ENCODE measurements around the gene PDAP1.
"Not testable (repeated sequence)": the region's sequence is repeated elsewhere in the genome, so short reads cannot be mapped to it uniquely, and the experiment has no call there.

PDAP1 gene

DNA sequence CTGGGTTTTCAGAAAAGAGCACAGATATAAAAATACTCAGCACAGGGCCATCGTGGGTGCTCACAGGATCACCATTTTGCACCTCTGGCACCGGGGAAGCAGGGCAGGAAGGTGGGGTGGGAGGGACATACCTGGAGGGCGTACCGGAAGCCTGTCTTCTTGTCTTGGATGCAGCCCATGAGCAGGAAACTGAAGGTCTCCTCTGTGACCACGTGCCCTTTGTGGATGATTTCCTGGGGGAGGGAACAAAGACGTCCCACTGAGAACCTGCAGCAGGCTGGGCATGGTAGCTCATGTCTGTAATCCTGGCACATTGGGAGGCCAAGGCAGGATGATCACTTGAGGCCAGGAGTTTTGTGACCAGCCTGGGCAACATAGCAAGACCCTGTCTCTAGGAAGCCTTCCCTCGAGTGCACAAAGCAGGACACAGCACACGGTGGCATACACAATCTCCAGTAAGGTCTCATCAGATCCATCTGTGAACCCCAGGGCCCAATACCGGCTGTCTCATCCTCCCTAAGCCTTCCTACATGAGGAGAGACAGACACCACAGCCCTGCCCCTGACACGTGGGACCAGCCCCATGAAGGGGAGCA lies 20.7 kb upstream of the PDAP1 start:
- H3K4me1 ChIP-seq (ENCODE audit: control insufficient read depth in 2 of 2, insufficient read depth in 2 of 2, low read length in 2 of 2), result no peaks in the 10 kb centered on the region
- H3K9me3 ChIP-seq (ENCODE audit: control insufficient read depth in 2 of 2, low read length in 2 of 2), result no peaks in the 10 kb centered on the region
- no peaks in the 10 kb centered on the region for H3K27me3 ChIP-seq (ENCODE audit: control insufficient read depth in 2 of 2, insufficient read depth in 2 of 2, low read length in 2 of 2)
- no peak overlapping the region for H3K4me3 ChIP-seq (ENCODE audit: low read length in 2 of 2)
- peaks cover 44 to 45% of the 10 kb centered on the region in 2 donors for H3K36me3 ChIP-seq (ENCODE audit: control insufficient read depth in 2 of 2, insufficient read depth in 2 of 2, low read length in 2 of 2)
- H3K27ac ChIP-seq (ENCODE audit: low read depth in 2 of 2, low read length in 2 of 2), result no peak overlapping the region
- no peak overlapping the region for H3K9ac ChIP-seq (ENCODE audit: low read depth in 1 of 2, low read length in 2 of 2)

DNA sequence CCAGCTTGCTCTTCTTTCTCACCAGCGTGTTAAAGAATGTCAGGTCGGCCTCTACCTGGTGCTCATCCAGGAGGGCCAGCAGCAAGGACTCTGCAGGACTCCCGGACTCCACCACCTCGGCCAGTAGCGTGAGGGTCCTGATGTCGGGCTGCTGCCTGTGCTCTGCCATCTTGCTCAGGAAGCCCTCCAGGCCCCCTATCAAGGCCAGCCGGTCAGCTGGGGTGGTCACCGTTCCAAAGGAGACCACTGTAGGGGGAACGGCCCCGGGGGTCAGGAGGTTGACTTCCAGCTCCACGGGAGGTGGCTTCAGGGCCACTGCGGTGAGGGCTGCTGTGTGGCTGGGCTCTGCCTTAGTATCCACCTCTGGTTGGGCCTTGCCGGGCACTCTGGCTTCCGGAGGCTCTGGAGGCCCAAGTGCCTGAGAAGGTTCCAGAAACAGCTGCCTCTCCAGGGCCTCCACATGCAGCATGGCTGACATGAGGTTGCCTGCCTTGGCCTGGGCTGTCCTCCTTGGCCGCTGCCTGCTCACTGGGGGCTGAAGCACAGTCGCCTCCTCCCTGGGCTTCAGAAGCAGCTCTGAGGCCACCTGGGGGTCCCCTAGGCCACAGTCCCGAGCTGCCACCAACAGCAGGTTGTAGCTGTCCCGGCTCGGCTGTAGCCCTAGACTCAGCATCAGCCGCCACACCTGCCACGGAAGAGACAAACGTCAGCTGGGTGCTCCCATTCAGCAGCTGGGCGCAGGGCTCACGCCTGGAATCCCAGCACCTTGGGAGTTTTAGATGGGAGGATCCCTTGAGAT lies 16.7 kb upstream of the PDAP1 start:
- peaks cover 0 to 3% of the 10 kb centered on the region in 2 donors for H3K4me1 ChIP-seq (ENCODE audit: control insufficient read depth in 2 of 2, insufficient read depth in 2 of 2, low read length in 2 of 2)
- H3K9ac ChIP-seq (ENCODE audit: low read depth in 1 of 2, low read length in 2 of 2), result no peak overlapping the region
- H3K27me3 ChIP-seq (ENCODE audit: control insufficient read depth in 2 of 2, insufficient read depth in 2 of 2, low read length in 2 of 2), result no peaks in the 10 kb centered on the region
- no peak overlapping the region for H3K4me3 ChIP-seq (ENCODE audit: low read length in 2 of 2)
- peaks cover 43 to 44% of the 10 kb centered on the region in 2 donors for H3K36me3 ChIP-seq (ENCODE audit: control insufficient read depth in 2 of 2, insufficient read depth in 2 of 2, low read length in 2 of 2)
- H3K27ac ChIP-seq (ENCODE audit: low read depth in 2 of 2, low read length in 2 of 2), result no peak overlapping the region
- H3K9me3 ChIP-seq (ENCODE audit: control insufficient read depth in 2 of 2, low read length in 2 of 2), result no peaks in the 10 kb centered on the region

DNA sequence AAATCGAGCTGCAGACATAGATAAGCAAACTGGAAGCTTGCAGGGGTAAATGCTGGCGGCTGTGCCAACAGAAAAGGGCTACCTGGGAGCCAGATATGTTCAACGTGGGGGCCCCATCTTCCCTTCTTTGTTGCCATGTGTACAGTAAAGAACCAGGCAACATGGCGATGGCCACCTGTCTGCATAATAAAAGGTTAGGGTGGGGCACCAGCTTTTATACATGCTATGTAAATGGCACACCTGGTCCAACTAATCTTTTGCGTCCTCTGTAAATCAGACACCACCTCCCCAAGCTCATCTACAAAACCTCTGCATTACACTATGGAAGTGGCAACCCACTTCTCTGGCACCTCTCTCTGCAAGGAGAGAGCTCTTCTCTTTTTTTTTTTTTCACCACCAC lies 14.2 kb upstream of the PDAP1 start:
- no peaks in the 10 kb centered on the region for H3K27me3 ChIP-seq (ENCODE audit: control insufficient read depth in 2 of 2, insufficient read depth in 2 of 2, low read length in 2 of 2)
- H3K36me3 ChIP-seq (ENCODE audit: control insufficient read depth in 2 of 2, insufficient read depth in 2 of 2, low read length in 2 of 2), result peaks cover 52% of the 10 kb centered on the region in 2 donors
- H3K9ac ChIP-seq (ENCODE audit: low read depth in 1 of 2, low read length in 2 of 2), result no peak overlapping the region
- H3K4me1 ChIP-seq (ENCODE audit: control insufficient read depth in 2 of 2, insufficient read depth in 2 of 2, low read length in 2 of 2), result peaks cover 0 to 3% of the 10 kb centered on the region in 2 donors
- H3K27ac ChIP-seq (ENCODE audit: low read depth in 2 of 2, low read length in 2 of 2), result no peak overlapping the region
- H3K4me3 ChIP-seq (ENCODE audit: low read length in 2 of 2), result no peak overlapping the region
- H3K9me3 ChIP-seq (ENCODE audit: control insufficient read depth in 2 of 2, low read length in 2 of 2), result no peaks in the 10 kb centered on the region

DNA sequence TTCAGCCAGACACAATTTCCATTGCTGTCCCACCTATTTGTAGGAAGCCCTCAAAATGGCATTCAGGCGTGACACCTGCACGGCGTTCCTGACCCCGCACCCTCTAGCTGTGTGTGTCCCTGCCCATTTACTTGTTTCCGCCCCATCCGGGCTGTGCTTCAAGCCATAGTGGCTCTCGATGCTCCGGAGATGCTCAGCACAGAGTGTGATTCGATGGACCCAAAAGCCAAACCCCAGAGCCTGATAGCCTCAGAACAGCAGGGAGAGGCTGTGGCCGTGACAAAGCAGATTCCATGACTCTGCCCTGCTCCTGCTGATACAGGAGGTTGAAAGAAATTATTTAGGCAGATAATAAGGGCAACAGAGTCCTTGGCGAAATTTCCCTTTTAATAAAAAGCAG lies 13.8 kb upstream of the PDAP1 start:
- Histone ChIP-seq H3K9me3 (ENCODE audit: control insufficient read depth in 2 of 2, low read length in 2 of 2) (no peaks in the 10 kb centered on the region), H3K27me3 (ENCODE audit: control insufficient read depth in 2 of 2, insufficient read depth in 2 of 2, low read length in 2 of 2) (no peaks in the 10 kb centered on the region), H3K27ac (ENCODE audit: low read depth in 2 of 2, low read length in 2 of 2) (no peak overlapping the region), H3K4me3 (ENCODE audit: low read length in 2 of 2) (no peak overlapping the region), H3K4me1 (ENCODE audit: control insufficient read depth in 2 of 2, insufficient read depth in 2 of 2, low read length in 2 of 2) (peaks cover 0 to 3% of the 10 kb centered on the region in 2 donors), H3K36me3 (ENCODE audit: control insufficient read depth in 2 of 2, insufficient read depth in 2 of 2, low read length in 2 of 2) (peaks cover 56% of the 10 kb centered on the region in 2 donors), H3K9ac (ENCODE audit: low read depth in 1 of 2, low read length in 2 of 2) (no peak overlapping the region)

DNA sequence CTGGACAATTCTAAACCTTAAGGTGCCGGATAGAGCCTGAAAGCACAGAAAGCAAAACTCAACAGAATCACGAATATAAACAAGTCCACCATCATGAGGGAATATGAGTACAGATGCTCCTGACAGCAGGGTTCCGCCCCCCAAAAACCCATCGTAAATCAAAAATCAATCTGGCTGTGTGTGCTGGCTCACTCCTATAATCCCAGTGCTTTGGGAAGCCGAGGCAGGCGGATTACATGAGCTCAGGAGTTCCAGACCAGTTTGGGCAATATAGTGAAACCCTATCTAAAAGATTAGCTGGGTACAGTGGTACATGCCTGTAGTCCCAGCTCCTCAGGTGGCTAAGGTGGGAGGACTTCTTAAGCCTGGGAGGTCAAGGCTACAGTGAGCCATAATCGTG lies 12.6 kb upstream of the PDAP1 start:
- H3K9me3 ChIP-seq (ENCODE audit: control insufficient read depth in 2 of 2, low read length in 2 of 2), result no peaks in the 10 kb centered on the region
- H3K4me3 ChIP-seq (ENCODE audit: low read length in 2 of 2), result no peak overlapping the region
- no peaks in the 10 kb centered on the region for H3K27me3 ChIP-seq (ENCODE audit: control insufficient read depth in 2 of 2, insufficient read depth in 2 of 2, low read length in 2 of 2)
- H3K27ac ChIP-seq (ENCODE audit: low read depth in 2 of 2, low read length in 2 of 2), result no peak overlapping the region
- peaks cover 67 to 68% of the 10 kb centered on the region in 2 donors for H3K36me3 ChIP-seq (ENCODE audit: control insufficient read depth in 2 of 2, insufficient read depth in 2 of 2, low read length in 2 of 2)
- H3K4me1 ChIP-seq (ENCODE audit: control insufficient read depth in 2 of 2, insufficient read depth in 2 of 2, low read length in 2 of 2), result peaks cover 0 to 3% of the 10 kb centered on the region in 2 donors
- no peak overlapping the region for H3K9ac ChIP-seq (ENCODE audit: low read depth in 1 of 2, low read length in 2 of 2)

DNA sequence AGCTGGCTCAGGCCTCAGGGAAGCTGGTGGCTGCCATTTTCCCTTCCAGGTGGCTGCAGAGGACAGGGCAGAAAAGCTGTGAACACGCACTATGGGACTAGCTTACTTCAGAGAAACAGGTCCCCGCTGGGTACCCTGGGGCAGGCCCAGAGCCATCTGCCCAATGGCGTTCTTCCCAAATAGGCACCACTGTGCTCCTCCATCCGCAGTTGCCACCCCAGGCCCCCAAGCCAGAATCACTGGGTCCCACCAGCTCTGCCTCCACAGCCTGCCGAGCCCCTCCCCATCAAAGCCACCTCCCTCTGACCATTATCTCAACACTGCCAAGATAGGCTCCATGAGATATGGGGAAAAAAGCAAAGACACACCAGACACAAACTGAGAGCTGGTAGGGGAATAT lies 11.8 kb upstream of the PDAP1 start:
- peaks cover 0 to 3% of the 10 kb centered on the region in 2 donors for H3K4me1 ChIP-seq (ENCODE audit: control insufficient read depth in 2 of 2, insufficient read depth in 2 of 2, low read length in 2 of 2)
- H3K27ac ChIP-seq (ENCODE audit: low read depth in 2 of 2, low read length in 2 of 2), result no peak overlapping the region
- no peaks in the 10 kb centered on the region for H3K9me3 ChIP-seq (ENCODE audit: control insufficient read depth in 2 of 2, low read length in 2 of 2)
- no peaks in the 10 kb centered on the region for H3K27me3 ChIP-seq (ENCODE audit: control insufficient read depth in 2 of 2, insufficient read depth in 2 of 2, low read length in 2 of 2)
- H3K9ac ChIP-seq (ENCODE audit: low read depth in 1 of 2, low read length in 2 of 2), result no peak overlapping the region
- H3K4me3 ChIP-seq (ENCODE audit: low read length in 2 of 2), result no peak overlapping the region
- peaks cover 66 to 68% of the 10 kb centered on the region in 2 donors for H3K36me3 ChIP-seq (ENCODE audit: control insufficient read depth in 2 of 2, insufficient read depth in 2 of 2, low read length in 2 of 2)

DNA sequence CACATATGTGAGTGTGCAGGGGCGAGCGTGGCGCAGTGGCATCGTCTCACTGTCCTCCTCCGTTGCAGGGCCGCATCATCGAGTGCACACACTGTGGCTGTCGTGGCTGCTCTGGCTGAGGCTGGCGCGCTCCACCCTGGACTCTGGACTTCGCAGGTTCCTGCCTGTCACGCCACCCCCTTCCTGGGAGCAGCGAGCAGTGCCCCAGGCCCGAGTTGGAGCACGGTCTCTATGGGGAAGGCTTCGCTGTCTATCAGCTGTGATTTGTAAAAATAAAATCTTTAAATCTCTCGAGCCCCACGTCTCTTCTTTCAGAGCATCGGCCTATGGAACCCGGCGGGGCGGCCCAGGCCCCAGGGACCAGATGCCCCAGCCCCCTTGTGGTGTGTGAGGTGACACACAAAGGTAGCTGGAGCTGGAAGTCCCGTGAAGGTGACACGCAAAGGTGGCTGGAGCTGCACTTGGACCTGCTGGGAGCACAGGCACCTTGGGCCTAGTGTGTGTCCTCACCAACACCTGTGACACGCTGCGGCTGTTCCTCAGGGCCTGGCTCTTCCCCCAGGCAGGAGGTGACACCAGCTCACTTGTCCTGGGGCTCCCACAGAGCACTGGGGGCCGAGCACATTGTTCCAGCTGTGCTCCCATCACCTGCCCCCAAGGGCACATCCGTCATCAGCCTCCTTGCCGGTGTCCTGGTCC lies 11.1 kb upstream of the PDAP1 start:
- no peak overlapping the region for H3K27ac ChIP-seq (ENCODE audit: low read depth in 2 of 2, low read length in 2 of 2)
- H3K36me3 ChIP-seq (ENCODE audit: control insufficient read depth in 2 of 2, insufficient read depth in 2 of 2, low read length in 2 of 2), result peaks cover 65 to 70% of the 10 kb centered on the region in 2 donors
- no peaks in the 10 kb centered on the region for H3K27me3 ChIP-seq (ENCODE audit: control insufficient read depth in 2 of 2, insufficient read depth in 2 of 2, low read length in 2 of 2)
- no peak overlapping the region for H3K9ac ChIP-seq (ENCODE audit: low read depth in 1 of 2, low read length in 2 of 2)
- no peaks in the 10 kb centered on the region for H3K9me3 ChIP-seq (ENCODE audit: control insufficient read depth in 2 of 2, low read length in 2 of 2)
- no peak overlapping the region for H3K4me3 ChIP-seq (ENCODE audit: low read length in 2 of 2)
- peaks cover 0 to 3% of the 10 kb centered on the region in 2 donors for H3K4me1 ChIP-seq (ENCODE audit: control insufficient read depth in 2 of 2, insufficient read depth in 2 of 2, low read length in 2 of 2)

DNA sequence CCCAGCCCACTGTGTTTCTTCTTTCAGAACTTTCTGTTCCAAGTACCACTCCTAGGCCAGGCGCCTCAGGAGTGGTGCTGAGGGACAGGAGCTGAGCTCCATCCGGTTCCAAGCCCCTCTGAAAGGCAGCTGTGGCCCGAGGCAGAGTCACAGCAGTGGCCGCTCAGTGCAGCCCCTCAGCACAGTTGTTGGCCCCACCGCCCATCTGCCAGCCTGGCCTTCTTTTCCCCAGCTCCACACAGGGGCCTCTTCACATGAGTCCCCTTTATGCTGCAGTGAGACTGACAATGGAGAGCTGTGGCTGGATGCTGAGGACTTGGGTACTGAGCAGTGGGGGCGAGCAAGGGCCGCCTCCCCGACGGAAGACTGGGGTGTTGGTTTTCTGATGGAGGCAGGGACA lies 9.9 kb upstream of the PDAP1 start:
- no peak overlapping the region for H3K4me3 ChIP-seq (ENCODE audit: low read length in 2 of 2)
- H3K27me3 ChIP-seq (ENCODE audit: control insufficient read depth in 2 of 2, insufficient read depth in 2 of 2, low read length in 2 of 2), result no peaks in the 10 kb centered on the region
- H3K4me1 ChIP-seq (ENCODE audit: control insufficient read depth in 2 of 2, insufficient read depth in 2 of 2, low read length in 2 of 2), result peaks cover 0 to 3% of the 10 kb centered on the region in 2 donors
- no peaks in the 10 kb centered on the region for H3K9me3 ChIP-seq (ENCODE audit: control insufficient read depth in 2 of 2, low read length in 2 of 2)
- H3K36me3 ChIP-seq (ENCODE audit: control insufficient read depth in 2 of 2, insufficient read depth in 2 of 2, low read length in 2 of 2), result peaks cover 61 to 65% of the 10 kb centered on the region in 2 donors
- H3K9ac ChIP-seq (ENCODE audit: low read depth in 1 of 2, low read length in 2 of 2), result no peak overlapping the region
- H3K27ac ChIP-seq (ENCODE audit: low read depth in 2 of 2, low read length in 2 of 2), result no peak overlapping the region

DNA sequence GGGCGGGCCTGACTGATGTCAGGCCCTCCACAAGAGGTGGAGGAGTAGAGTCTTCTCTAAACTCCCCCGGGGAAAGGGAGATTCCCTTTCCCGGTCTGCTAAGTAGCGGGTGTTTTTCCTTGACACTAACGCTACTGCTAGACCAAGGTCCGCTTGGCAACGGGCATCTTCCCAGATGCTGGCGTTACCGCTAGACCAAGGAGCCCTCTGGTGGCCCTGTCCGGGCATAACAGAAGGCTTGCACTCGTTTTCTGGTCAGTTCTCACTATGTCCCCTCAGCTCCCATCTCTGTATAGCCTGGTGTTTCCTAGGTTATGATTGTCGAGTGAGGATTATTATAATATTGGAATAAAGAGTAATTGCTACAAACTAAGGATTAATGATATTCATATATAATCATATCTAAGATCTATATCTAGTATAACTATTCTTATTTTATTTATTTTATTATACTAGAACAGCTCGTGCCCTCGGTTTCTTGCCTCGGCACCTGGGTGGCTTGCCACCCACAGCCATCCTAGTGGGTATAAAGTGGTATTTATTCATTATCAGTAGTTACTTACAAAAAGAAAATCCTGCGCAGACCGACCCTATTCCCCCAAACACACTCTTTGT lies 7.2 kb upstream of the PDAP1 start:
- H3K27me3 ChIP-seq (ENCODE audit: control insufficient read depth in 2 of 2, insufficient read depth in 2 of 2, low read length in 2 of 2); H3K9ac ChIP-seq (ENCODE audit: low read depth in 1 of 2, low read length in 2 of 2); H3K9me3 ChIP-seq (ENCODE audit: control insufficient read depth in 2 of 2, low read length in 2 of 2); H3K27ac ChIP-seq (ENCODE audit: low read depth in 2 of 2, low read length in 2 of 2); H3K4me3 ChIP-seq (ENCODE audit: low read length in 2 of 2); H3K4me1 ChIP-seq (ENCODE audit: control insufficient read depth in 2 of 2, insufficient read depth in 2 of 2, low read length in 2 of 2): not testable (repeated sequence)
- H3K36me3 ChIP-seq (ENCODE audit: control insufficient read depth in 2 of 2, insufficient read depth in 2 of 2, low read length in 2 of 2), result peaks cover 77 to 82% of the 10 kb centered on the region in 2 donors

DNA sequence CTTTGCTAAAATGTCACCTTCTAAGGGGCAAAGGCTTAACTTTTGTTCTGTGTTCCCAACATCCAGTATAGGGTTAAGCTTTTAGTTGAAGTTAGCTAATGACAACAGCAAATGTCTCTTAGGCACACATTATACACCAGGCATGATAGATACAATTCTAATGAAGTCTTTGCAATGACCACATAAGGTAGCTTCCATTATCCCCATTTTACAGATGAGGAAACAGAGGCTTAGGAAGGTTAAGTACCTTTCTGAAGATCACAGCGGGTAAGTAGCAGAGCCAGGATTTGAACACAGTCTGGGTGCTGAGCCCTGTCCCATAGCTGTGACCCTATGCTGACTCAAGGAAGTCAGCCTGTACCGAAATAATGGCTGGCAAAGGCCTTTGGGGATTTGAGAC lies 2.2 kb upstream of the PDAP1 start:
- Histone ChIP-seq H3K36me3 (ENCODE audit: control insufficient read depth in 2 of 2, insufficient read depth in 2 of 2, low read length in 2 of 2) (peaks cover 35 to 36% of the 10 kb centered on the region in 2 donors), H3K27me3 (ENCODE audit: control insufficient read depth in 2 of 2, insufficient read depth in 2 of 2, low read length in 2 of 2) (no peaks in the 10 kb centered on the region), H3K4me3 (ENCODE audit: low read length in 2 of 2) (no peak overlapping the region), H3K4me1 (ENCODE audit: control insufficient read depth in 2 of 2, insufficient read depth in 2 of 2, low read length in 2 of 2) (peaks cover 21 to 22% of the 10 kb centered on the region in 2 donors), H3K9ac (ENCODE audit: low read depth in 1 of 2, low read length in 2 of 2) (no peak overlapping the region), H3K27ac (ENCODE audit: low read depth in 2 of 2, low read length in 2 of 2) (no peak overlapping the region), H3K9me3 (ENCODE audit: control insufficient read depth in 2 of 2, low read length in 2 of 2) (no peaks in the 10 kb centered on the region)
